Loucy (cell line): ENCODE data around the gene CYP2A7.
"Not testable (repeated sequence)": the region's sequence is repeated elsewhere in the genome, so short reads cannot be mapped to it uniquely, and the experiment has no call there.

Experiments used
- H2AFZ ChIP-seq: fragments of 200-600 bp; sonication (generic); 2 replicates; pipeline ENCODE4 v1.6.0; 2016; ENCODE audit warnings: antibody characterized with exemption, mild to moderate bottlenecking, low read length, moderate library complexity
- H3F3A ChIP-seq: fragments of 200-600 bp; 2 replicates; pipeline ENCODE4 v1.6.0; 2016; ENCODE audit warnings: antibody characterized with exemption, low read depth, mild to moderate bottlenecking
- H3K27me3 ChIP-seq: fragments of 200-600 bp; sonication (generic); 2 replicates; pipeline ENCODE4 v1.6.1; 2014; ENCODE audit warnings: low read length, mild to moderate bottlenecking; ENCODE audit not compliant: insufficient read depth, poor library complexity, severe bottlenecking
- H3K36me3 ChIP-seq: fragments of 200-600 bp; sonication (generic); 2 replicates; pipeline ENCODE4 v1.6.1; 2016; ENCODE audit warnings: low read length; ENCODE audit not compliant: insufficient read depth
- H3K4me1 ChIP-seq: fragments of 200-600 bp; sonication (generic); 2 replicates; pipeline ENCODE4 v1.5.1; 2014; ENCODE audit warnings: low read length, mild to moderate bottlenecking; ENCODE audit not compliant: insufficient read depth, poor library complexity, severe bottlenecking
- H3K4me2 ChIP-seq: fragments of 200-600 bp; sonication (generic); 2 replicates; pipeline ENCODE4 v1.6.0; 2014; ENCODE audit warnings: antibody characterized with exemption, low read length, low read depth, mild to moderate bottlenecking; ENCODE audit not compliant: poor library complexity, severe bottlenecking
- H3K4me3 ChIP-seq: fragments of 200-600 bp; sonication (generic); 2 replicates; pipeline ENCODE4 v1.5.1; 2014; ENCODE audit warnings: low read length, mild to moderate bottlenecking, mixed read lengths; ENCODE audit not compliant: poor library complexity, severe bottlenecking
- H3K79me2 ChIP-seq: fragments of 200-600 bp; sonication (generic); 2 replicates; pipeline ENCODE4 v1.6.1; 2014; ENCODE audit warnings: low read length; ENCODE audit not compliant: insufficient read depth
- H3K9ac ChIP-seq: fragments of 200-600 bp; sonication (generic); 2 replicates; pipeline ENCODE4 v1.6.0; 2014; ENCODE audit warnings: mild to moderate bottlenecking, low read depth, low read length, moderate library complexity; ENCODE audit not compliant: poor library complexity, severe bottlenecking
- H3K9me2 ChIP-seq: fragments of 200-600 bp; sonication (generic); replicated peaks from 2 replicates; pipeline ENCODE4 v1.6.1; 2016; ENCODE audit warnings: low read depth, low read length, mixed read lengths
- H3K9me3 ChIP-seq: fragments of 200-600 bp; sonication (generic); 2 replicates; pipeline ENCODE4 v1.6.1; 2014; ENCODE audit warnings: mild to moderate bottlenecking, antibody characterized with exemption, low read length, low read depth; ENCODE audit not compliant: insufficient read depth
- H4K20me1 ChIP-seq: fragments of 200-600 bp; sonication (generic); 2 replicates; pipeline ENCODE4 v1.6.0; 2014; ENCODE audit warnings: antibody characterized with exemption, low read length, mild to moderate bottlenecking; ENCODE audit not compliant: insufficient read depth, poor library complexity, severe bottlenecking
- CTCF ChIP-seq: fragments of 200-600 bp; sonication (generic); conservative IDR thresholded peaks from 2 replicates; pipeline ENCODE4 v1.5.1; 2014; ENCODE audit warnings: mild to moderate bottlenecking, antibody characterized with exemption, low read length
- EZH2phosphoT487 ChIP-seq: fragments of 200-600 bp; IDR thresholded peaks from 2 replicates; pipeline ENCODE4 v1.6.1; 2018; ENCODE audit warnings: antibody characterized with exemption, mild to moderate bottlenecking, moderate library complexity, borderline replicate concordance

Gene CYP2A7

GRCh38 chr19:40836754-40837429 is 45.1 kb downstream of the CYP2A7 start:
- H3K9ac ChIP-seq: no peak overlapping the region
- no peaks in the 10 kb centered on the region for H3K36me3 ChIP-seq
- H3K4me1 ChIP-seq: no peaks in the 10 kb centered on the region
- TF ChIP-seq CTCF: no peak
- no peak for TF ChIP-seq EZH2phosphoT487
- no peaks in the 10 kb centered on the region for H3F3A ChIP-seq
- H3K9me3 ChIP-seq: no peaks in the 10 kb centered on the region
- no peak overlapping the region for H3K4me2 ChIP-seq
- no peak overlapping the region for H2AFZ ChIP-seq
- H3K9me2 ChIP-seq: no peaks in the 10 kb centered on the region
- H3K27me3 ChIP-seq: no peaks in the 10 kb centered on the region
- H3K4me3 ChIP-seq: no peak overlapping the region
- H4K20me1 ChIP-seq: no peaks in the 10 kb centered on the region
- H3K79me2 ChIP-seq: no peaks in the 10 kb centered on the region

GRCh38 chr19:40833728-40834533 is 48.1 kb downstream of the CYP2A7 start:
- not testable (repeated sequence) for H3K4me2 ChIP-seq, H3F3A ChIP-seq, H3K27me3 ChIP-seq, H2AFZ ChIP-seq, H3K4me3 ChIP-seq, H3K36me3 ChIP-seq, H3K9me3 ChIP-seq, H3K9ac ChIP-seq, H3K4me1 ChIP-seq, H3K79me2 ChIP-seq, H4K20me1 ChIP-seq, H3K9me2 ChIP-seq

- not testable (repeated sequence) for H3K4me3 ChIP-seq, H3K9me2 ChIP-seq
Measured at GRCh38 chr19:40832431-40832790, 49.6 kb downstream of the CYP2A7 start.

GRCh38 chr19:40831502-40832430 is 50.3 kb downstream of the CYP2A7 start:
- Histone ChIP-seq H2AFZ (no peak overlapping the region), H3K27me3 (no peaks in the 10 kb centered on the region), H4K20me1 (no peaks in the 10 kb centered on the region), H3K4me1 (no peaks in the 10 kb centered on the region), H3K9me3 (no peaks in the 10 kb centered on the region), H3K9ac (no peak overlapping the region), H3K4me2 (no peak overlapping the region), H3K4me3 (no peak overlapping the region), H3F3A (no peaks in the 10 kb centered on the region), H3K36me3 (no peaks in the 10 kb centered on the region; the same call in 1 of the 2 replicates), H3K9me2 (no peaks in the 10 kb centered on the region), H3K79me2 (no peaks in the 10 kb centered on the region)
- TF ChIP-seq CTCF (no peak), EZH2phosphoT487 (no peak)

More at GRCh38 chr19:40832431-40832790, 49.6 kb downstream of the CYP2A7 start:
- H3K27me3 ChIP-seq, H4K20me1 ChIP-seq, H3K9ac ChIP-seq, H3K79me2 ChIP-seq, H3K4me1 ChIP-seq, H3F3A ChIP-seq, H3K9me3 ChIP-seq, H3K4me2 ChIP-seq, H2AFZ ChIP-seq, H3K36me3 ChIP-seq: not testable (repeated sequence)

- H3K9ac ChIP-seq, H2AFZ ChIP-seq, H3K27me3 ChIP-seq, H3K9me3 ChIP-seq, H3K4me2 ChIP-seq, H4K20me1 ChIP-seq, H3K9me2 ChIP-seq, H3K4me3 ChIP-seq, H3F3A ChIP-seq, H3K4me1 ChIP-seq, H3K36me3 ChIP-seq, H3K79me2 ChIP-seq: not testable (repeated sequence)
Measured at GRCh38 chr19:40830741-40831140, 51.3 kb downstream of the CYP2A7 start.
